ENCODE data around the gene NOTCH3.

- TF ChIP-seq EZH2phosphoT487 (IDR thresholded peaks at IDR 0.05; ENCODE audit: borderline replicate concordance, low read length) (no peak), CTCF (IDR thresholded peaks at IDR 0.05; ENCODE audit: low read depth, low read length, poor library complexity, severe bottlenecking) (no peak)
Measured at GRCh38 chr19:15237759-15238638, 37.2 kb upstream of the NOTCH3 start.
